GM21619 (cell line): ENCODE results near the gene NCOA1.

ENCODE experiments used
- ATAC-seq: cut with Tn5 transposase; IDR thresholded peaks from one replicate; pipeline ENCODE4 v1.9.1; 2021; ENCODE audit not compliant: unreplicated experiment

The NCOA1 gene

GRCh38 chr2:24725956-24726355, 234.9 kb downstream of the NCOA1 start:
- no peak for ATAC-seq

GRCh38 chr2:24730481-24730880, 239.4 kb downstream of the NCOA1 start:
- ATAC-seq = no peak

GRCh38 chr2:24731040-24731439, 240.0 kb downstream of the NCOA1 start:
- ATAC-seq = no peak

GRCh38 chr2:24731923-24732322, 240.9 kb downstream of the NCOA1 start:
- no peak for ATAC-seq

GRCh38 chr2:24734741-24735140, 243.7 kb downstream of the NCOA1 start:
- no peak for ATAC-seq

- no peak for ATAC-seq
Observed at GRCh38 chr2:24739354-24740025, 248.4 kb downstream of the NCOA1 start.

- no peak for ATAC-seq
Observed at GRCh38 chr2:24740142-24740541, 249.1 kb downstream of the NCOA1 start.

GRCh38 chr2:24742730-24743129, 251.7 kb downstream of the NCOA1 start:
- no peak for ATAC-seq

GRCh38 chr2:24743924-24744323, 252.9 kb downstream of the NCOA1 start:
- no peak for ATAC-seq

- no peak for ATAC-seq
Observed at GRCh38 chr2:24744356-24744755, 253.3 kb downstream of the NCOA1 start.

- ATAC-seq = no peak
Observed at GRCh38 chr2:24745825-24746224, 254.8 kb downstream of the NCOA1 start.

- ATAC-seq = no peak
Observed at GRCh38 chr2:24747299-24747698, 256.2 kb downstream of the NCOA1 start.

- no peak for ATAC-seq
Observed at GRCh38 chr2:24749069-24749691, 258.1 kb downstream of the NCOA1 start.

GRCh38 chr2:24754985-24755705, 264.1 kb downstream of the NCOA1 start:
- no peak for ATAC-seq

GRCh38 chr2:24756789-24757188, 265.7 kb downstream of the NCOA1 start:
- no peak for ATAC-seq

GRCh38 chr2:24761866-24762265, 270.8 kb downstream of the NCOA1 start:
- ATAC-seq = no peak

- ATAC-seq = no peak
Observed at GRCh38 chr2:24762518-24762917, 271.5 kb downstream of the NCOA1 start.

- ATAC-seq = no peak
Observed at GRCh38 chr2:24763843-24764242, 272.8 kb downstream of the NCOA1 start.

- no peak for ATAC-seq
Observed at GRCh38 chr2:24766609-24767008, 275.6 kb downstream of the NCOA1 start.

- ATAC-seq = no peak
Observed at GRCh38 chr2:24768013-24768412, 277.0 kb downstream of the NCOA1 start.

GRCh38 chr2:24768601-24769000, 277.5 kb downstream of the NCOA1 start:
- ATAC-seq = no peak

- no peak for ATAC-seq
Observed at GRCh38 chr2:24771061-24771460, 280.0 kb downstream of the NCOA1 start.
